Measurements from ENCODE around the gene CTNNA1.

DNA sequence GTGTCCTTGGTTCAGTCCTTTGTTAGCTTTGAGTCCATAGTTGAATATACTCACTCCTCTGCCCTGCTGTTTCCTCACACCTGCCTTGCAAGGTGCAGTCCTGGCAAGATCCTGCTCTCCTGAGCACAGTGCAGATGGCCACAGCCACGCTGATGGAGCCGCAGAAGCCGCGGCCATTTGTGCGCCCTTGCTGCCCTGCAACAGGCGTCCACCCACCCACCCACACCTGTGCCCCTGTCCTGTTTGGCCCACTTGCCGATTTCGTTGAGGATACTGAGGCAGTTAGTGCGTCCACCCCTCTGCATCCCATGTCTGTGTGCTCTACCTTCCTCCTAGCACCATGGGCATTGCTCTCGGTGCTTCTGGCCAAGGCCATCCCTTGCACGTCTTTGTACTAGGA is 173.0 kb downstream of the CTNNA1 start:
- TF ChIP-seq POLR2AphosphoS5 (IDR thresholded peaks at IDR 0.05; ENCODE audit: low read depth, low read length) (no peak), POLR2A (IDR thresholded peaks at IDR 0.05; ENCODE audit: low read depth, low read length) (no peak)

Data from GM12892 (cell line).